MCF 10A (cell line): Measurements from ENCODE around the gene MXRA8. TPM values are rescaled to one million over a fixed set of nuclear protein-coding genes. Genes with fewer than 3 reads are reported as not detected.
A peak's percentile ranks its signal among the peaks of the same experiment; 100 is the strongest.

ENCODE experiments used
- BruUV-seq: library from RNA; stranded (reverse); fragments of 400-500 nt; replicated peaks from 2 replicates; lab custom pipeline; 2021; lab: Mats Ljungman, UMichigan
- CTCF ChIA-PET: fragments of 300-600 bp; sonication (Branson Sonifier 250); formaldehyde crosslinking; extraction: SDS; loops from one replicate; lab custom pipeline; 2021; ENCODE audit warnings: antibody characterized with exemption, inconsistent platforms; lab: Yijun Ruan, JAX
- POLR2A ChIA-PET: fragments of 300-600, 350-650 bp; sonication (Branson Sonifier 250); formaldehyde crosslinking; extraction: SDS; loops from one replicate; lab custom pipeline; 2020; ENCODE audit warnings: antibody characterized with exemption, inconsistent platforms; lab: Yijun Ruan, JAX
- DNase-seq: peaks from one replicate; pipeline ENCODE4 v3.0.0-alpha.2; 2018; ENCODE audit not compliant: unreplicated experiment
- H3K27ac Mint-ChIP-seq: one replicate; pipeline ENCODE4 v1.8.0; 2022; ENCODE audit warnings: mild to moderate bottlenecking, low read depth, mixed read lengths; ENCODE audit not compliant: unreplicated experiment
- H3K27me3 Mint-ChIP-seq: one replicate; pipeline ENCODE4 v1.8.0; 2022; ENCODE audit warnings: mixed read lengths; ENCODE audit not compliant: insufficient read depth, unreplicated experiment
- H3K36me3 Mint-ChIP-seq: one replicate; pipeline ENCODE4 v1.8.0; 2022; ENCODE audit warnings: mild to moderate bottlenecking, moderate library complexity, mixed read lengths; ENCODE audit not compliant: insufficient read depth, unreplicated experiment
- H3K4me1 Mint-ChIP-seq: one replicate; pipeline ENCODE4 v1.8.0; 2022; ENCODE audit warnings: mixed read lengths; ENCODE audit not compliant: insufficient read depth, unreplicated experiment
- H3K4me3 Mint-ChIP-seq: one replicate; pipeline ENCODE4 v1.8.0; 2022; ENCODE audit warnings: mild to moderate bottlenecking, moderate library complexity, mixed read lengths; ENCODE audit not compliant: unreplicated experiment
- H3K9me3 Mint-ChIP-seq: one replicate; pipeline ENCODE4 v1.8.0; 2022; ENCODE audit warnings: mixed read lengths; ENCODE audit not compliant: unreplicated experiment
- intact Hi-C: fragments of 100-400 bp; cut with micrococcal nuclease; formaldehyde crosslinking; loops from 2 replicates; pipeline ENCODE4 v1.14.1; 2022
- total RNA-seq: library from RNA; stranded (reverse); gene quantifications from 2 replicates; pipeline ENCODE4 v1.2.3, GENCODE V29; 2022
- TF ChIP-seq, protein P1 (sequence below): fragments of 200-600 bp; IDR thresholded peaks from one replicate; pipeline ENCODE4 v1.8.0; 2022; ENCODE audit warnings: antibody characterized with exemption, mild to moderate bottlenecking; ENCODE audit not compliant: unreplicated experiment

The MXRA8 gene
- total RNA-seq, 1 experiment from 2014 or later: not detected

DNA sequence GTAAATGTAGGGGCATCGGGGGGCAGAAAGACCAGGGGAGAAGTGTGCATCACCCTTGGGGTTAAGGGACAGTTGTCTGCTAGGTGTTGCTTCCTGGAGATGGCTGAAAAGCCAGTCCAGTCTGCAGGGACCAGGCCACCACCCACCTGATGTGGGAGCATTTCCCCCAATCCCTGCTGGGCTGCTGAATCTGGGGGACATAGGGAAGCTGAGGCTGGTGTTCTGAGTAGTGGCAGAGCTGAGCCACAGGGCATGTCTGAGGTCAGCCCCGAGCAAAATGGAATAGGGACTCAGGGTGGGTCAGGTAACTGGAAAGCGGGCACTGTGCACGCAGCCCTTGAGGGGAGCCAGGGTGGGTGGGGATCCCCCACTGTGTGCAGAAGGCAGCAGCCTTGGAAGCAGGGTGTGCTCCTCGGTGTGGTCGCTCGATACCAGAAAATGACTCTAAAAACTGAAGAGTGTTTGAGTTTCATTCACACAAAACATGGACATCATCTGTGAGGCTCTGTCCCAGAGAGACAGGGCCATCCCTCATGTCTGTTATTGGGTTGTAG, 43.2 kb upstream of the MXRA8 start:
- DNase-seq: no peak
- Mint-ChIP-seq H3K4me3 (peak overlapping the region; percentile 88), H3K27ac (peak overlapping the region; percentile 69), H3K27me3 (no peaks in the 10 kb centered on the region), H3K36me3 (peaks cover 91% of the 10 kb centered on the region), H3K9me3 (no peaks in the 10 kb centered on the region), H3K4me1 (peaks cover 18% of the 10 kb centered on the region)
- no TSS peak for BruUV-seq
- intact Hi-C loops: loop anchor here (10.0 kb wide), 1 partner anchor 103 kb away; no protein-coding TSS in a partner anchor
- ChIA-PET CTCF (interaction anchor here (0.8 to 2.4 kb wide), 6 partner anchors 12 to 150 kb away, joined by 3 to 9 read pairs (median 3); no protein-coding TSS in a partner anchor), POLR2A (interaction anchor here (0.8 to 2.0 kb wide), 3 partner anchors 27 to 104 kb away, joined by 4 to 13 read pairs (median 9); partner anchors contain the start of gene AURKAIP1)
- TF ChIP-seq, protein P1, sequence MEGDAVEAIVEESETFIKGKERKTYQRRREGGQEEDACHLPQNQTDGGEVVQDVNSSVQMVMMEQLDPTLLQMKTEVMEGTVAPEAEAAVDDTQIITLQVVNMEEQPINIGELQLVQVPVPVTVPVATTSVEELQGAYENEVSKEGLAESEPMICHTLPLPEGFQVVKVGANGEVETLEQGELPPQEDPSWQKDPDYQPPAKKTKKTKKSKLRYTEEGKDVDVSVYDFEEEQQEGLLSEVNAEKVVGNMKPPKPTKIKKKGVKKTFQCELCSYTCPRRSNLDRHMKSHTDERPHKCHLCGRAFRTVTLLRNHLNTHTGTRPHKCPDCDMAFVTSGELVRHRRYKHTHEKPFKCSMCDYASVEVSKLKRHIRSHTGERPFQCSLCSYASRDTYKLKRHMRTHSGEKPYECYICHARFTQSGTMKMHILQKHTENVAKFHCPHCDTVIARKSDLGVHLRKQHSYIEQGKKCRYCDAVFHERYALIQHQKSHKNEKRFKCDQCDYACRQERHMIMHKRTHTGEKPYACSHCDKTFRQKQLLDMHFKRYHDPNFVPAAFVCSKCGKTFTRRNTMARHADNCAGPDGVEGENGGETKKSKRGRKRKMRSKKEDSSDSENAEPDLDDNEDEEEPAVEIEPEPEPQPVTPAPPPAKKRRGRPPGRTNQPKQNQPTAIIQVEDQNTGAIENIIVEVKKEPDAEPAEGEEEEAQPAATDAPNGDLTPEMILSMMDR: no peak

DNA sequence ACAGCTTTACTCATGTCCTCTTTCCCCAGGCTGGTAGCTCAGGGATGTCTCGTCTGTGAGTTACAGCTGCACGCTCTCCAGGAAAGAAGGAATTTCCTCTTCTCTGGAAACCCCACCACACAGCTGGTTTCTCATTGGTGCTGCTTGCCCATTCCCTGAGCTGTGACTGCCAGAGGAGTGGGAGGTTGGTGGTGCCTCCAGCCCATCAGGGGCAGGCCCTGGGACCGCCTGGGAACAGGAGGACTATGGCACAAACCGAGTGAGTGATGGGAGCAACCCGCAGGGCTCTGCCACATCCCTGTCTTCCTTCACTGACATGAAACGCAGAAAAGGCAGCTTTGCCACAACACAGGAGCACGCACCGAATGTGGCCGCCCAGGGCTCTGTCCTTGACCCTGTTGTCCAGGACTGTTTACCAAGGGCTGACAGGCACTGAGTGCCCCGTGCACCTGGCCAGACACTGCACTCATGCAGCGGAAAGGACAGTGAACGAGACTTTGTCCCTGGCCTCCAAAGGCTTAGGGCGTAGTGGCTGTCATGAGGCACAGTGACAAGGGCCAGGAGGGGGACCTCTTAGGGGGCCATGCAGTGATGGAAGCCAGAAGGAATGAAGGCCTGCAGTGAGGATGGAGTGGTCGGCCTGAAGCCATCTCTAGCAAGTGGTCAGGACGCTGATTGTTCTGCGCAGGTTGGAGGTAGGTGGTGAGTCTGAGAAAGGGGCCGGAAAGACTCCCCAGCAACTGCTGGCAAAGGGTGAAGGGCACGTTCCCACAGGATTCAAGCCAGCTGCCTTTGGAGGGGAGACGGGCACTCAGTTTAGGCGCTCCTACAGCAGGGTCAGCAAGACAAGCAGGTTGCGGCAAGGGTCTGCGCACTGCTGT, 42.5 kb upstream of the MXRA8 start:
- BruUV-seq: no TSS peak
- H3K27me3 Mint-ChIP-seq: no peaks in the 10 kb centered on the region
- DNase-seq: no peak
- TF ChIP-seq, protein P1: no peak
- POLR2A ChIA-PET: interaction anchor here (0.6 to 4.1 kb wide), 10 partner anchors 7 to 398 kb away, joined by 3 to 62 read pairs (median 6); partner anchors contain the start of genes AURKAIP1, MIB2 and MRPL20
- peaks cover 18% of the 10 kb centered on the region for H3K4me1 Mint-ChIP-seq
- CTCF ChIA-PET: interaction anchor here (0.5 to 2.4 kb wide), 9 partner anchors 13 to 321 kb away, joined by 3 to 9 read pairs (median 4); no protein-coding TSS in a partner anchor
- H3K9me3 Mint-ChIP-seq: no peaks in the 10 kb centered on the region
- peaks cover 92% of the 10 kb centered on the region for H3K36me3 Mint-ChIP-seq
- peak overlapping the region; percentile 88 for H3K4me3 Mint-ChIP-seq
- intact Hi-C loops: loop anchor here (10.0 kb wide), 1 partner anchor 104 kb away; no protein-coding TSS in a partner anchor
- H3K27ac Mint-ChIP-seq: peak overlapping the region; percentile 84

DNA sequence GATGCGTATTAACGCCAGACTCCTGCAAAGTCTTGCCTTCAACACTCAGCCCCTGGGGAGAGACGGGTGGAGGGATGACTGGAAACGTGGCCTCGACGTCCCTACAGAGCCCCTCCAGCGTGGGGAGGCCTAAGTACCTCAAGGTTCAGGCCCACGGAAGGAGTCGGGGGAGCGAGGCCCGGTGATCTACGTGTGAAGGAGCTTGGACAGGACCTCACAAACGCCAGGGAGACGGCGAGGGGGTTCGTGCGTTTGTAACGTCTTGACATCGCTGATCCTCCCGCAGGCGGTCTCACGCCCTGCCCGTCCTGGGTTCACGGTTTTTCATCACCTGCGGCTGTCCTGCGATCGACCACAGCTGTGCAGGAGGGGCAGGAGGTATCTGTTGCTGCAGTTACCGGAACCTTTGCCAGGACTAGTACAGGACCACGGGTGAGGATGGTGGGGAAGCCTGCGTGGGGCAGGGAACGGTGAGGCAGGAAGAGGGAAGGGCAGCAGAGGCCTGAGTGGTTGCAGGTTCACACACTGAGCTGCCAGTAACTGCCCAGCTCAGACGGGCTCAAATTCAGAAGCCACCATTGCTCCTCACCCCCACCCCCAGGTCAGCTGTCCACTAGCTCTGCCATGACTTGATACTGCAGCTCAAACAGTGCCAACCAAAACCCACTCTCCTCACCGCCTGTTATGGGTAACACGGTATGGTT, 41.7 kb upstream of the MXRA8 start:
- ChIA-PET POLR2A (interaction anchor here (0.7 to 4.1 kb wide), 13 partner anchors 8 to 518 kb away, joined by 3 to 62 read pairs (median 4); partner anchors contain the start of genes AURKAIP1, MIB2 and MRPL20), CTCF (interaction anchor here (0.5 to 1.9 kb wide), 12 partner anchors 41 to 494 kb away, joined by 3 to 6 read pairs (median 4); no protein-coding TSS in a partner anchor)
- BruUV-seq: TSS peak; percentile 45

More for the DNA sequence above, 41.7 kb upstream of the MXRA8 start:
- H3K27ac Mint-ChIP-seq: peak overlapping the region; percentile 84
- H3K36me3 Mint-ChIP-seq: peaks cover 92% of the 10 kb centered on the region
- peaks cover 18% of the 10 kb centered on the region for H3K4me1 Mint-ChIP-seq
- DNase-seq: peak; percentile 13
- intact Hi-C loops: loop anchor here (2.0 to 10.0 kb wide), 2 partner anchors 25 to 105 kb away; partner anchors contain the start of gene AURKAIP1
- TF ChIP-seq, protein P1: no peak
- peak overlapping the region; percentile 88 for H3K4me3 Mint-ChIP-seq
- H3K27me3 Mint-ChIP-seq: no peaks in the 10 kb centered on the region
- H3K9me3 Mint-ChIP-seq: no peaks in the 10 kb centered on the region
